ENCODE measurements around the gene RGPD5.
"Not testable (repeated sequence)": the region's sequence is repeated elsewhere in the genome, so short reads cannot be mapped to it uniquely, and the experiment has no call there.

RGPD5 gene

DNA sequence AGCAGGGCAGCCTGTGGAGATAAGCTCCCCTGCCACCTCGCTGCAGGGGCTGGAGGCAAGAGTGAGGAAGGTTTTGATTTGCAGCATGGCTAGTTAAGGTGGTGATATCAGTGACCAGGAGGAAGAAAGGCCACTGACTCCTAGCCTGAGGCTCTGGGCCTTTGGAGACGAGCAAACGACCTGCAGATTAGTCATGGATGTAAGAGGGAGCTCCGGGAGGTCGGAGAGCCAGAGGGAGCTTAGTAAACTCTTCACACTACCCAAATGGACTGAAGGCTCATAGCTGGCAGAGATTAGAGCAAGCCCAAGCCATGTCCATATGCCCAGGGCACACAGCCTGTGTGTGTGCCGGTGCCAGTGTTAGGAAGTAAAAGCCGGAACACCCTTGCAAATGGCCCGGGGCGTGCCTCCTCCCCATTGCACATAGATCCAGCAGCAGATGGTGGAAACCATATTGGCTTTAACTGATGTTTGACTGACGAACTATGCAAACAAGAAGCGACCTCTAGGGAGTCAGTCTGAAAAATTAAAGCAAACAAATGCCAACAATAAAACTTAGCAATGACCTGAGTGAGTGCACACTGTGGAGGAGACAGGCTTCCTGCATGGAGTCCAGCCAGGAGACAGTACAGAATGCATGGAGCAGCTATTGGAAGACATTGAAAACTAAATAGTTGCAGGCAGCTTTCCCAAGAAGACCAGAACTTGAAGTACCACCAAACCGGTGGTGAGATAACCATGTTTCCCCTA, 2.4 kb upstream of the RGPD5 start:
- DNase-seq (ENCODE audit: low spot score in 2 of 2); H3K27me3 ChIP-seq (ENCODE audit: low read depth); in situ Hi-C loops (cut with MboI; ENCODE audit: low sequenced_read_pairs); H3K36me3 ChIP-seq (replicated peaks); H3K4me1 ChIP-seq; H3K4me3 ChIP-seq; H3K9me3 ChIP-seq: not testable (repeated sequence)

DNA sequence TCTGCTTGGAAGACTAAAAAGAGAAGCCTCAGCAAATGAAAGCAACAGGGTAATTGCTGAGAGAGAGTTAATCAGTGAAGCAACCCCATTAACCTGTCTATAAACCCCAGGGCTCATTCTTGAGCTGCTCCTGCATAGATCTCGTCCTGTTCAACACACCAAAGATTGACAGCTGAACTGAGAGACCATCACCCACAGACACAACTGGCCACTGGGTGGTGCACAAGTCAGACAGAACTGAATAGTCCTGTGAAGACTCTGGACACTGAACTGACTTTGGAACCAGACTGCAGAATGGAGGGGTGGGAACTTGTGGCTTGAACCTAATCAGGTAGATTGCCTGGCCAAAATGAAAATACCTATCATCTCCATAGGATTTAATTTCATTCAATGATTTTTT, 1.4 kb upstream of the RGPD5 start:
- DNase-seq (ENCODE audit: low spot score in 2 of 2); H3K36me3 ChIP-seq (replicated peaks); H3K4me3 ChIP-seq; H3K4me1 ChIP-seq; H3K9me3 ChIP-seq; in situ Hi-C loops (cut with MboI; ENCODE audit: low sequenced_read_pairs); H3K27me3 ChIP-seq (ENCODE audit: low read depth): not testable (repeated sequence)

DNA sequence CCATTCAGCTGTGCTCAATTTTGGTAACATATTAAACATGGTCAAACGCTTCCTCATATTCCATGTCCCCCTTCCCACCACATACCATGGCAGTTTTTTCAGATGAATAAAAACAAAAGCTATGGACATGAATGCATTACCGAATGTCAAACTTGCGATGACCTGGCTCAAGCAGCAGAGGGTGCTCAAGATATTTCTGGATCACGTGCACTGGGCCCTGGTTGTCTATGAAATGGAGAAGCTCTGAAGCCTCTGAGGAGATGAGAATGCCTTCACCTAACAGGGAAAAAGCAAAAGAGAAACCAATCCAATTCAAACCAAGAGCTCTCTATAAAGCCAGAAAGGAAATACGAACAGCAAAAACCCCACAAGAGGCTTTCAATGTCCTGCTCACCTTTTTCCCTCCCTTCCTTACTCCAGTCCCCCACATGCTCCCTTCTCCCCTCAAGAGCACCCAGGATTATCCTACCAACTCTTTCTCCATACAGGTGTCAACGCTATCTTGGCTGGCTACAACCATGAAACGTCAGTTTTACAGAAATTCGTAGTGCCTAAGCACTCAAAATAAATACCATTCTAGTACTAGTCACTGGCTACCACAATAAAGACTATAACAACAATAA, 77.1 kb downstream of the RGPD5 start:
- H3K36me3 ChIP-seq (replicated peaks); H3K27me3 ChIP-seq (ENCODE audit: low read depth); H3K4me1 ChIP-seq; H3K4me3 ChIP-seq; DNase-seq (ENCODE audit: low spot score in 2 of 2); in situ Hi-C loops (cut with MboI; ENCODE audit: low sequenced_read_pairs); H3K9me3 ChIP-seq: not testable (repeated sequence)

DNA sequence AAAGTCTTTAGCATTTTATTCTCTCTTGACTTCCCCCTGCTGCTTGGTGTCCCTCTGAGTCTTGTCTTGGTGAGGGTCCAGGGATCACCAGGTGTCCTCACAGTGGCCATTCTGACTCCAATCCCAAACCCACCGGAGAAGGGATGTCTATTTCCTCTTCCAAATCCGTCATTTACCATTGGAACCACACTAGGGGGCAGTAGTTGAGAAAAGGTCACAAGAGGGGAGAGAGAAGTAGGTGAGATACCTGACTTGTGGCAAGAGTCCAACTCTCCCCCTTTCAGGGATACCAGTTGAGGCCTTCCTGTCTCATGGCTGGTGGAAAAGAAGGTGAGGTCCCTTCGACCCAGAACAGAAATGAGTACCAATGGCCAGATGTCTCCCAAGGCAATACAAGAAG, 82.5 kb downstream of the RGPD5 start:
- H3K36me3 ChIP-seq (replicated peaks); H3K27me3 ChIP-seq (ENCODE audit: low read depth); H3K4me3 ChIP-seq; DNase-seq (ENCODE audit: low spot score in 2 of 2); H3K9me3 ChIP-seq; H3K4me1 ChIP-seq; in situ Hi-C loops (cut with MboI; ENCODE audit: low sequenced_read_pairs): not testable (repeated sequence)

DNA sequence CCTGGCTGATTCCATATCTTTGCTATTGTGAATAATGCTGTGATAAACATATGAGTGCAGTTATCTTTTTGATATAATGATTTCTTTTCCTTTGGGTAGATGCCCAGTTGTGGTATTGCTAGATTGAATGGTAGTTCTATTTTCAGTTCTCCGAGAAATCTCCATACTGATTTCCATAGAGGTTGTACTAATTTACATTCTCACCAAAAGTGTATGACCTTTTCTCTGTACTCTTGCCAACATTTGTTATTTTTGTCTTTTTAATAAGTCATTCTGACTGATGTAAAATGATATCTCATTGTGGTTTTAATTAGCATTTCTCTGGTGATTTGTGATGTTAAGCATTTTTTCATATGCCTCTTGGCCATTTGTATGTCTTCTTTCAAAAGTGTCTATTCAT, 88.0 kb downstream of the RGPD5 start:
- H3K9me3 ChIP-seq; H3K4me1 ChIP-seq; in situ Hi-C loops (cut with MboI; ENCODE audit: low sequenced_read_pairs); DNase-seq (ENCODE audit: low spot score in 2 of 2); H3K27me3 ChIP-seq (ENCODE audit: low read depth); H3K4me3 ChIP-seq; H3K36me3 ChIP-seq (replicated peaks): not testable (repeated sequence)

DNA sequence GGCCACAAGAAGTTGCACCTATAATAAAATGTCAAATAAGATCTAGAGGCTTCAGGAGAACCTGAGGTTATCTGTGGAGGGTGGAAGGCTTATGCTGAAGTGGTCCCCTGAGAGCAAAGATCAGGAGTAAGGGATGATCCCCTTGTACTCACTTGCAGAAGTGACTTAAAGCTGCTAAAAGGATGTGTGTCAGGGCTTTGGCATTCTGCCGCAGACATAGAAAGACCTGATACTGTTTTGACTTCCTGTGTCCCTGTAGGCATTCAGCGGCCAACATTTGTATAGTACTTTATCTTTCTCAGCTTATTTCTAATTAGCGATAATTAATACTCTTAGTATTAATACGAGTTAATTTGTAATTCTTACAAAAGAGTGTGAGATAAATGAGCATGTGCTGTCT, 94.3 kb downstream of the RGPD5 start:
- not testable (repeated sequence) for H3K27me3 ChIP-seq (ENCODE audit: low read depth)

DNA sequence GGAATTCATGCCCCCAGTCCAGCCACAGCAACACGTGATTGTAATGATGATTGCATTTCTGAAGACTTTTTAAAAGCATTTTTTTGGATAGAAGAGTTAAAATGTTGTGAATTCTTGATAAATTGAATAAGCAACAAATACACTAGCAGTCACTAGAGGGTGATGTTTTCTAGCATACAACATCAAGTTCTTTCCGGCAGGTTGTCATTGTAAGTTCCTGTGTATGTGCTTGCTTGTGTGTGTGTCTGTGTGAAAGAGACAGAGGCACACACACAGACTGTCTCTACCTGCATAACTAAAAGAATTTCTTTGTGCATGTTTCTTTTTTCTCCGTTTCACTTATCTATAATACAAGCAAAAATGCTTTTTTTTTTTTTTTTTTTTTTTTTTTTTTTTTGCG, 95.8 kb downstream of the RGPD5 start:
- DNase-seq (ENCODE audit: low spot score in 2 of 2); H3K27me3 ChIP-seq (ENCODE audit: low read depth); H3K9me3 ChIP-seq; H3K4me1 ChIP-seq; H3K4me3 ChIP-seq; H3K36me3 ChIP-seq (replicated peaks); in situ Hi-C loops (cut with MboI; ENCODE audit: low sequenced_read_pairs): not testable (repeated sequence)

More for the DNA sequence above, 94.3 kb downstream of the RGPD5 start:
- H3K4me1 ChIP-seq; in situ Hi-C loops (cut with MboI; ENCODE audit: low sequenced_read_pairs); DNase-seq (ENCODE audit: low spot score in 2 of 2); H3K9me3 ChIP-seq; H3K36me3 ChIP-seq (replicated peaks); H3K4me3 ChIP-seq: not testable (repeated sequence)

DNA sequence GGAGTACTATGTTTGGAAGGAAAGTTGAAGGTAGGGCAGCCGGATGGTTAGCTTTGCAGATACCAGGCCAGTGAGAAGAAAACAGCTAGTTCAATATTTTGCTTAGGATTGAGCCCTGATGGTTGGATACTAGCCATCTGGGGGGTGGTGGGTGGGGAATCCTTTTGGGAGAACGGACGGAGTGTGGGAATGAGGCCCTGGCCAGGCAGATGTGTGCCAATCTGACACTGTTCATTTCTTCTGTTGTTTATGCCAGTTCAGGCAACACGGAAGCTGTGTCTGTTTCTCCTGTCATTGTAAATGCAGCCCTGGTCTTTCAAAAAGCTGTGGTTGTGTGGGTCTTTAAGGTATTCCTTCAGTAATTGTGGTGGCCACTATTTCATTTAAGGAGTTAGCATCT, 96.9 kb downstream of the RGPD5 start:
- H3K27me3 ChIP-seq (ENCODE audit: low read depth); H3K36me3 ChIP-seq (replicated peaks); H3K9me3 ChIP-seq; DNase-seq (ENCODE audit: low spot score in 2 of 2); H3K4me1 ChIP-seq; in situ Hi-C loops (cut with MboI; ENCODE audit: low sequenced_read_pairs); H3K4me3 ChIP-seq: not testable (repeated sequence)

DNA sequence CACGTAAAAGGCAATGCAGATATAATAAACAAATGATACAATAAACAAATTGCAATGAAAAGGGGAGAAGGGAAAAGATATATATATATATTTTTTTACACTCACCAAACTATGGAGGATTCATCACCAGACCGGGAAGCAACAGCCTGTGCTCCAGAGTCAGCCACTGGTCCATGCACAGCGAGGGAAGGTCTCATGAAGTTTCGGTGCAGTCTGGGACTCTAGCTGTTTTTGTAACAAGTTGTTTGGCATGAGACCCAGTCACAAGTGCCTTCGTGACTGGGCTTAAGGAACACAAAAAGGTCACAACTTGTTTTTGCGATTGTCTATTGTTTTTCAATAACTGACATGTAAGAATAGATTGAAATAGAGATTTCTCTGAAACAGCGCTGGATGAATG, 99.6 kb downstream of the RGPD5 start:
- H3K4me1 ChIP-seq; H3K36me3 ChIP-seq (replicated peaks); H3K4me3 ChIP-seq; in situ Hi-C loops (cut with MboI; ENCODE audit: low sequenced_read_pairs); H3K27me3 ChIP-seq (ENCODE audit: low read depth); H3K9me3 ChIP-seq; DNase-seq (ENCODE audit: low spot score in 2 of 2): not testable (repeated sequence)

DNA sequence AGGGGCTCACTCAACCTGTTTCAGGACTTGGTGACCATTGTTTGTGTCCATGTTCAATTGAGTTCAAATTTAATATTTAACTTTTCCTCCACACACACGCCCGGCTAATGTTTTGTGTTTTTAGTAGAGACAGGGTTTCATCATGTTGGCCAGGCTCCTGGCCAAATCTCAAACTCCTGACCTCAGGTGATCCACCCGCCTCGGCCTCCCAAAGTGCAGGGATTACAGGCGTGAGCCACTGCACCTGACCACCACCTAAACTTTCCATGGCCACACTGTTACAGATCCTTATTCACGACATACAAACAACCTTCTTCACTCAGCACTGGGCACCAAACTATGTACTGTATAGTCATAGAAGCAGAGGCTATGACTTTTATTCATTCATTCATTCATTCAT, 100.0 kb downstream of the RGPD5 start:
- H3K9me3 ChIP-seq; H3K4me3 ChIP-seq; in situ Hi-C loops (cut with MboI; ENCODE audit: low sequenced_read_pairs); H3K36me3 ChIP-seq (replicated peaks); H3K27me3 ChIP-seq (ENCODE audit: low read depth); DNase-seq (ENCODE audit: low spot score in 2 of 2); H3K4me1 ChIP-seq: not testable (repeated sequence)

DNA sequence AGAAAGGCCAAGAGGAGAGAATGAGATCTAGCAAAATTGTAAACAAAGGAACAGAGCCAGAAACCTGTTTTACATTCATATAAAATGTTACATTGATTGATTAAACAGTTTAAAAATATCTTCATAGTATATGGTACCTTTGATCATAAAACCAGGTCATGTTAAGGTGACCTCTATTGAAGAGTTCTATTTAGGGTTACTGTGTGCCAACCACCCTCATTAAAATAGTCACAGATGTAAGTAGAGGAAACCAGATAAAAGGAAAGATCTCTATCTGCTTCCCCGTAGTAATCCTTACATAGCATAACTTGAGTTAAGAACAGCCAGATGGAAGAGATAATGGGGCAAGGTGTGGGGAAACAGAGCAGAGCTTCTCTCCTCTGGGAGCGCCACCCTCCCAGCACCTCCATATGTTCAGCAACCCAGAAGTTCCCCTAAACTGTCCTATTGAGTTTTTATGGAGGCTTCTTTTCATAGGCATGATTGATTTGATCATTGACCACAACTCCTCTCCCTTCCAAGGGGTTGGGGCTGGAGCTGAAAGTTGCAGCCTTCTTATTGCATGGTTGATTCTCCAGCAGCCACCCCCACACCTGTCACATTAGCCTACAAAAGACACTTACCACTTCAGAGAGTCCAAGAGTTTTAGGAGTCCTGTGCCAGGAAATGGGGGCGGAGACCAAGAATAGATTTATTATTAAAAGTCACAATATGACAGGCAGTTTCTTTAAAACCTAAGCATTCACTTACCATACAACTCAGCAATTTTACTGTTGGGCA, 101.2 kb downstream of the RGPD5 start:
- in situ Hi-C loops (cut with MboI; ENCODE audit: low sequenced_read_pairs); H3K9me3 ChIP-seq; DNase-seq (ENCODE audit: low spot score in 2 of 2); H3K4me1 ChIP-seq; H3K36me3 ChIP-seq (replicated peaks); H3K4me3 ChIP-seq; H3K27me3 ChIP-seq (ENCODE audit: low read depth): not testable (repeated sequence)

DNA sequence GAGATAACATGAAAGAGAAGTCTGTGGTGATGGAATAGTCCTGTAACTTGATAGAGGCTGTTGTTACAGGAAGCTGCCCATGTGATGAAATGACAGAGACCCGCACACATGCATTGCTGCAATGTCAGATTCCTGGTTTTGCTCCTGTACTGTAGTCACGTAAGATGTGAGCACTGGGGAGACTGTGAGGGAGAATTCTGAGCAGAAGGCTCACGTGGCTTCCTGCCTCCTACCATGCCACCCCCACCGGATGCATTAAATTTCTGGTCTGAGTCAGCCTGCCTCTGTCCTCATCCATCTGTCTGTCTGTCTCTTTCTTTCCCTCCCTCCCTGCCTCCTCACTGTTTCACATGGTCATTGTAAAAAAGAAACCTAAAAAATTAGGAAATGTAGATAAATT, 102.1 kb downstream of the RGPD5 start:
- H3K27me3 ChIP-seq (ENCODE audit: low read depth); in situ Hi-C loops (cut with MboI; ENCODE audit: low sequenced_read_pairs); H3K4me3 ChIP-seq; H3K4me1 ChIP-seq; DNase-seq (ENCODE audit: low spot score in 2 of 2); H3K9me3 ChIP-seq; H3K36me3 ChIP-seq (replicated peaks): not testable (repeated sequence)

DNA sequence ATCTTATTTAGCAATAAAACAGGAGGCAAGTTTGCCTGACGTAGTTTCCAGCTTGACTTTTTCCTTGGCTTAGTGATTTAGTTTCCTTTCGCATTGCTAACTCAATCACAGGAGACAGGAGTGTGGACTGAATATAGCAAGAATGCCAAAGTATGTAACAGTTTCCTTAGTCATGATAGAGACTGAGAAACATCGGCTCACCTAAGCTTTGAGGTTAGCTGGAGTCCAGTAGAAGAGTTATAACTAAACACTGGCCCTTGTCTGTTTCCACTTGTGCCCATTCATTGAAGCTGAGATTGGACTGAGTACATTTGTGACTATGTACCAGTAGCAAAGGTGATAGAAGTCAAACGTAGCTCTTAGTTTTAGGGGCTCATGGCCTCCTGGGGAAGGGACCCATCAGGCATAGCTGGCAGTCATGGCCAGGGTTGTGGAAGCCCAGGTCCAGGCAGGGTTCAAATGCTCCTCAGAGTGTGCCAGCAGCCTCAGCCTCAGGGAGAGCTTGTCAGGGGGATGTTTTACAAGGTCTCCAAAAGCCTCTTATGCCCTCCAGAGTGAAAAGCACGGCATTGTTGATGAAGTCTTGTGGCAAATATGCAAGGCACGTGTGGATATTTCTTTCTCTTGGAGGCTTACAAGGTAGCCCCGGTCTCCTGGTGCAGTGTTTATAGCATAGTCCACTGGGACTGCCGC, 103.8 kb downstream of the RGPD5 start:
- in situ Hi-C loops (cut with MboI; ENCODE audit: low sequenced_read_pairs); H3K4me1 ChIP-seq; H3K9me3 ChIP-seq; DNase-seq (ENCODE audit: low spot score in 2 of 2); H3K4me3 ChIP-seq; H3K27me3 ChIP-seq (ENCODE audit: low read depth); H3K36me3 ChIP-seq (replicated peaks): not testable (repeated sequence)
